H1 (cell line): ENCODE measurements around the gene BCAP31. TPM values are rescaled to one million over a fixed set of nuclear protein-coding genes. Genes with fewer than 3 reads are reported as not detected.

ENCODE experiments used
- CTBP2 ChIP-seq: IDR thresholded peaks from 2 replicates; pipeline ENCODE4 v1.7.0; 2011; ENCODE audit warnings: borderline replicate concordance, mild to moderate bottlenecking, moderate library complexity, mixed read lengths, low read length; ENCODE audit not compliant: insufficient read depth, insufficient read length
- polyA plus RNA-seq, 7 experiments: library from polyadenylated mRNA; depleted of rRNA in 3 of 7; stranded (reverse) in 5 of 7; unstranded in 2 of 7; fragments of >200 nt in 5 of 7; fragments of 200-250 nt in 2 of 7; gene quantifications; 1 replicate in 5 of 7; 2 replicates in 1 of 7; 4 replicates in 1 of 7; pipeline versions ENCODE4 v1.2.1 to v1.2.3, GENCODE V29; 2011 to 2013; ENCODE audit warnings: missing spikeins in 2 of 7, mixed read lengths in 2 of 7
- total RNA-seq: library from RNA; stranded (reverse); fragmentation: NEBNext Ultra II Directional; extraction: Animal tissue kit (Norgen Biotek cat#: 25700); gene quantifications from 2 replicates; pipeline ENCODE4 v1.2.1, GENCODE V29; 2021

Gene BCAP31
- total and polyA plus RNA-seq, 2 of the 8 experiments (the other 6 are each of a cell fraction or from before 2014, with no cell fraction given), result 136 to 159 TPM

- peak; percentile 46 for TF ChIP-seq CTBP2
Observed at GRCh38 chrX:153669174-153669890, 54.9 kb downstream of the BCAP31 start (continued).
